ENCODE results near the gene NEDD8.

The NEDD8 gene

DNA sequence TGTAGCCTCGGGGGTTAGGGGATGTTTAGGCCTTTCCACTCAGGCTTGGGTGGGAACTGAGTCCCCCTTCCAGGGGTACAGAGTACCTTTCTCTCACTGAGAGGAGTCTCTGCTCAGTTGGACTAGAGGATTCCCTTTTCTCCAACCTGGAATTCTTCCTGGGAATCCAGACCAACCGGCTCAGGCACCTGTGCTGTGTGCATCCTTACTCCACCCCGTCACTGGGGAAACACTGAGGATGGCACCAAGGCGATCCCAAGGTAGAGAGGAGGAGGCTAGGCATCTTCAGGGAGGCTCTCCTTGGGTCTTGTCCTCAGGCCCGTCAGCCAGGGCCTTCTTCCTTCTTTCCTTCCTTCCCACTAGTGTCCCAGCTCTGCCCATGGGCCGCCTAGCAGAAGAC lies 31.7 kb upstream of the NEDD8 start:
- no peak overlapping the region for H3K4me3 ChIP-seq (ENCODE audit: insufficient read depth, low read length, poor library complexity, severe bottlenecking)
- H4K20me1 ChIP-seq (ENCODE audit: low read depth, low read length): no peaks in the 10 kb centered on the region
- H2AFZ ChIP-seq (ENCODE audit: low read depth, low read length, severe bottlenecking): no peak overlapping the region
- H3K9ac ChIP-seq (ENCODE audit: low read length): no peak overlapping the region
- H3K79me2 ChIP-seq (ENCODE audit: insufficient read depth, low read length): no peaks in the 10 kb centered on the region
- no peaks in the 10 kb centered on the region for H3F3A ChIP-seq (ENCODE audit: insufficient read depth)
- no peaks in the 10 kb centered on the region for H3K9me2 ChIP-seq (replicated peaks; ENCODE audit: insufficient read depth, low read length)
- no peak overlapping the region for H3K27ac ChIP-seq (ENCODE audit: low read depth, low read length)
- H3K27me3 ChIP-seq (ENCODE audit: low read length): no peaks in the 10 kb centered on the region
- no peaks in the 10 kb centered on the region for H3K36me3 ChIP-seq (ENCODE audit: low read length)
- TF ChIP-seq, protein P1, sequence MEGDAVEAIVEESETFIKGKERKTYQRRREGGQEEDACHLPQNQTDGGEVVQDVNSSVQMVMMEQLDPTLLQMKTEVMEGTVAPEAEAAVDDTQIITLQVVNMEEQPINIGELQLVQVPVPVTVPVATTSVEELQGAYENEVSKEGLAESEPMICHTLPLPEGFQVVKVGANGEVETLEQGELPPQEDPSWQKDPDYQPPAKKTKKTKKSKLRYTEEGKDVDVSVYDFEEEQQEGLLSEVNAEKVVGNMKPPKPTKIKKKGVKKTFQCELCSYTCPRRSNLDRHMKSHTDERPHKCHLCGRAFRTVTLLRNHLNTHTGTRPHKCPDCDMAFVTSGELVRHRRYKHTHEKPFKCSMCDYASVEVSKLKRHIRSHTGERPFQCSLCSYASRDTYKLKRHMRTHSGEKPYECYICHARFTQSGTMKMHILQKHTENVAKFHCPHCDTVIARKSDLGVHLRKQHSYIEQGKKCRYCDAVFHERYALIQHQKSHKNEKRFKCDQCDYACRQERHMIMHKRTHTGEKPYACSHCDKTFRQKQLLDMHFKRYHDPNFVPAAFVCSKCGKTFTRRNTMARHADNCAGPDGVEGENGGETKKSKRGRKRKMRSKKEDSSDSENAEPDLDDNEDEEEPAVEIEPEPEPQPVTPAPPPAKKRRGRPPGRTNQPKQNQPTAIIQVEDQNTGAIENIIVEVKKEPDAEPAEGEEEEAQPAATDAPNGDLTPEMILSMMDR (IDR thresholded peaks at IDR 0.05; ENCODE audit: insufficient read depth, low read length, poor library complexity, severe bottlenecking): no peak
- no peak for TF ChIP-seq EZH2phosphoT487 (conservative IDR thresholded peaks at IDR 0.05; ENCODE audit: low read length)
- H3K9me3 ChIP-seq (ENCODE audit: insufficient read depth, low read length): no peaks in the 10 kb centered on the region
- H3K4me2 ChIP-seq (ENCODE audit: low read depth, low read length, poor library complexity, severe bottlenecking): no peak overlapping the region

DNA sequence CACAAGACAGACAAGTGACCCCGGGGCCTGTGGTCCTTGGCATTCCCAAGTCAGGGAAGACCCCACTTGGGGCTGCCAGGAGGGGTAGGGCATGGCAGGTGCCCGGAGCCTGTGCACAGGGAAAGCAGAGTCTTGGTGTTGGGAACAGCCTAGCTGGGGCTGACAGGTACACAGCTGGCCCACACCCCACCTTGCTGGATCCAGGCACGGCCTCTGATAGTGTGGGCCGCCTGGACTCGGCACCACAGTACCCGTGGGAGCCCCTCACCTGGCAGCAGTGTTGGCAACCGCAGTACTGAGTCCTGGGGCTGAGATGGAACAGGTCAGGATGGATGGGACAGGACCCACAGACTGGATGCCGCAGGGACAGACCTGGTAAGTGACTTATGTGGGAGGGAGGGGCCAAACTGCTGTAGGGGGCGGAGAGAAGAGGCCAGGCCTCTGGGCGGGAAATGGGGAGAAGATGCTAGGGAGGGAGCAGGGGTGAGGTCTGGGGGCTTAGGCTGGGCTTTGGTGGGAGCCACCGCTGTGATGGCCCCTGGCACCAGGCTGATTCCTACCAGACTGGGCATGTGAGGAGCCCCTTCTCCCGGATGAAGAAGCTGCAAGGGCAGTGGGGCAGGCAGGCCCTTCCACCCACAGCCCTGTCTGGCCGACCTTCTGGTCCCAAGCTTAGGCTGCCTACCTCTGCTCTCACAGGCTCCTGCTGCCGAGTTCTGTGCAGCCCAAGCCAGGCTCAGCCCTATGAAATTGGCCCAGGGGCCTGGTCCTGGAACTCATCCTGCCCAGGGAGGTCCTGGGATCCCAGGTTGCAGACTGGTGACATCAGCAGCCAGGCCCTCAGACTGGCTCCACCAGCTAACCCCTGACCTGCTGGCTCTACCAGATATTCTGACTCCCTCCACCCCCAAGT lies 30.9 kb upstream of the NEDD8 start, which contains the start of gene TGM1:
TGM1 (minus strand) TSS at position 357 of the 913 bp plus-strand sequence. CDS start 825 bp downstream, outside the sequence.
- Histone ChIP-seq H3F3A (ENCODE audit: insufficient read depth) (no peaks in the 10 kb centered on the region), H3K27me3 (ENCODE audit: low read length) (no peaks in the 10 kb centered on the region), H2AFZ (ENCODE audit: low read depth, low read length, severe bottlenecking) (no peak within 1 kb of the TSS), H3K9me2 (replicated peaks; ENCODE audit: insufficient read depth, low read length) (no peaks in the 10 kb centered on the region), H3K4me3 (ENCODE audit: insufficient read depth, low read length, poor library complexity, severe bottlenecking) (no peak within 1 kb of the TSS), H3K36me3 (ENCODE audit: low read length) (no peaks in the 10 kb centered on the region), H3K27ac (ENCODE audit: low read depth, low read length) (no peak within 1 kb of the TSS), H3K4me2 (ENCODE audit: low read depth, low read length, poor library complexity, severe bottlenecking) (no peak within 1 kb of the TSS), H3K9me3 (ENCODE audit: insufficient read depth, low read length) (no peaks in the 10 kb centered on the region), H4K20me1 (ENCODE audit: low read depth, low read length) (no peaks in the 10 kb centered on the region), H3K9ac (ENCODE audit: low read length) (no peak within 1 kb of the TSS), H3K79me2 (ENCODE audit: insufficient read depth, low read length) (no peaks in the 10 kb centered on the region)
- TF ChIP-seq, protein P1 (IDR thresholded peaks at IDR 0.05; ENCODE audit: insufficient read depth, low read length, poor library complexity, severe bottlenecking): no peak
- no peak for TF ChIP-seq EZH2phosphoT487 (conservative IDR thresholded peaks at IDR 0.05; ENCODE audit: low read length)

DNA sequence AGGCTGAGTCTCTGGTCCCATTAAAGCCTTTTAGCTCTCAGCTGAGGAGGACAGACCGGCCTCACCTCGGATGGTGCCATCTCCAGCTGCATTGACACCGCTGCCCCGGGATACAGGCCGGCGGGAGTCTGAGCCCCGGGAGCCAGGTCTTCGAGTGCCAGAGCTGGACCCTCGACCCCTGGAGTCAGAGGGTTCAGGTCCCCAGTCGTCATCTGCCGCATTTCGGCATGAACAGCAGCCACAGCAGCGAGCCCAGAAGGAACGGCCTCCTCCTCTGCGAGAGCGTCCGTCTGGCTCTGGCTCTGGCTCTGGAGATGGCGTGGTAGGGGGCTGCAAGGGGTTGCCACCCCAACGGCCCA lies 29.8 kb upstream of the NEDD8 start:
- no peak overlapping the region for H3K9ac ChIP-seq (ENCODE audit: low read length)
- H3K4me3 ChIP-seq (ENCODE audit: insufficient read depth, low read length, poor library complexity, severe bottlenecking): no peak overlapping the region
- H4K20me1 ChIP-seq (ENCODE audit: low read depth, low read length): no peaks in the 10 kb centered on the region
- TF ChIP-seq EZH2phosphoT487 (conservative IDR thresholded peaks at IDR 0.05; ENCODE audit: low read length): no peak
- TF ChIP-seq, protein P1 (IDR thresholded peaks at IDR 0.05; ENCODE audit: insufficient read depth, low read length, poor library complexity, severe bottlenecking): no peak
- H3K79me2 ChIP-seq (ENCODE audit: insufficient read depth, low read length): no peaks in the 10 kb centered on the region
- no peaks in the 10 kb centered on the region for H3K27me3 ChIP-seq (ENCODE audit: low read length)
- H3K27ac ChIP-seq (ENCODE audit: low read depth, low read length): no peak overlapping the region
- H3K4me2 ChIP-seq (ENCODE audit: low read depth, low read length, poor library complexity, severe bottlenecking): no peak overlapping the region
- H2AFZ ChIP-seq (ENCODE audit: low read depth, low read length, severe bottlenecking): no peak overlapping the region
- no peaks in the 10 kb centered on the region for H3K9me3 ChIP-seq (ENCODE audit: insufficient read depth, low read length)
- no peaks in the 10 kb centered on the region for H3K36me3 ChIP-seq (ENCODE audit: low read length)
- H3K9me2 ChIP-seq (replicated peaks; ENCODE audit: insufficient read depth, low read length): no peaks in the 10 kb centered on the region
- H3F3A ChIP-seq (ENCODE audit: insufficient read depth): no peaks in the 10 kb centered on the region

All from SU-DHL-6 (cell line).